SK-N-SH (cell line): Measurements from ENCODE around the gene MEGF8.

Experiments used
- CTCF ChIP-seq: fragments of 200-600 bp; sonication (generic); IDR thresholded peaks from 2 replicates; pipeline ENCODE4 v1.6.1; 2017; ENCODE audit warnings: antibody characterized with exemption, mild to moderate bottlenecking, moderate library complexity
- EZH2phosphoT487 ChIP-seq: fragments of 200-600 bp; sonication (generic); IDR thresholded peaks from 2 replicates; pipeline ENCODE4 v1.6.1; 2017; ENCODE audit warnings: low read depth, mixed run types, mild to moderate bottlenecking, antibody characterized with exemption, moderate library complexity, borderline replicate concordance
- FOXM1 ChIP-seq: IDR thresholded peaks from 2 replicates; pipeline ENCODE4 v1.4.0; 2012; ENCODE audit warnings: low read depth, mild to moderate bottlenecking
- RAD21 ChIP-seq: IDR thresholded peaks from 2 replicates; pipeline ENCODE4 v1.6.1; 2012; ENCODE audit warnings: mild to moderate bottlenecking, low read length
- RCOR1 ChIP-seq: fragments of 150-350 bp; IDR thresholded peaks from 2 replicates; pipeline ENCODE4 v1.6.1; 2017; ENCODE audit warnings: antibody characterized with exemption, low read length
- RXRA ChIP-seq: IDR thresholded peaks from 2 replicates; pipeline ENCODE4 v1.4.0; 2012; ENCODE audit warnings: low read depth, mild to moderate bottlenecking, borderline replicate concordance
- USF2 ChIP-seq: fragments of 150-350 bp; IDR thresholded peaks from 2 replicates; pipeline ENCODE4 v1.6.1; 2017; ENCODE audit warnings: antibody characterized with exemption, low read length, low read depth, borderline replicate concordance
- YY1 ChIP-seq: IDR thresholded peaks from 2 replicates; pipeline ENCODE4 v1.4.0; 2012; ENCODE audit warnings: low read depth, mild to moderate bottlenecking
- TF ChIP-seq, protein P1 (sequence below): IDR thresholded peaks from 2 replicates; pipeline ENCODE4 v1.4.0; 2012; ENCODE audit warnings: low read depth
- TF ChIP-seq, protein P2 (sequence below): IDR thresholded peaks from 2 replicates; pipeline ENCODE4 v1.6.1; 2012; ENCODE audit warnings: mild to moderate bottlenecking, low read depth, low read length, moderate library complexity
- TF ChIP-seq, protein P3 (sequence below): IDR thresholded peaks from 2 replicates; pipeline ENCODE4 v1.4.0; 2012; ENCODE audit warnings: low read depth, borderline replicate concordance

- TF ChIP-seq, protein P1, sequence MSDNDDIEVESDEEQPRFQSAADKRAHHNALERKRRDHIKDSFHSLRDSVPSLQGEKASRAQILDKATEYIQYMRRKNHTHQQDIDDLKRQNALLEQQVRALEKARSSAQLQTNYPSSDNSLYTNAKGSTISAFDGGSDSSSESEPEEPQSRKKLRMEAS = no peak
- no peak for TF ChIP-seq CTCF
- no peak for TF ChIP-seq USF2
- TF ChIP-seq, protein P2, sequence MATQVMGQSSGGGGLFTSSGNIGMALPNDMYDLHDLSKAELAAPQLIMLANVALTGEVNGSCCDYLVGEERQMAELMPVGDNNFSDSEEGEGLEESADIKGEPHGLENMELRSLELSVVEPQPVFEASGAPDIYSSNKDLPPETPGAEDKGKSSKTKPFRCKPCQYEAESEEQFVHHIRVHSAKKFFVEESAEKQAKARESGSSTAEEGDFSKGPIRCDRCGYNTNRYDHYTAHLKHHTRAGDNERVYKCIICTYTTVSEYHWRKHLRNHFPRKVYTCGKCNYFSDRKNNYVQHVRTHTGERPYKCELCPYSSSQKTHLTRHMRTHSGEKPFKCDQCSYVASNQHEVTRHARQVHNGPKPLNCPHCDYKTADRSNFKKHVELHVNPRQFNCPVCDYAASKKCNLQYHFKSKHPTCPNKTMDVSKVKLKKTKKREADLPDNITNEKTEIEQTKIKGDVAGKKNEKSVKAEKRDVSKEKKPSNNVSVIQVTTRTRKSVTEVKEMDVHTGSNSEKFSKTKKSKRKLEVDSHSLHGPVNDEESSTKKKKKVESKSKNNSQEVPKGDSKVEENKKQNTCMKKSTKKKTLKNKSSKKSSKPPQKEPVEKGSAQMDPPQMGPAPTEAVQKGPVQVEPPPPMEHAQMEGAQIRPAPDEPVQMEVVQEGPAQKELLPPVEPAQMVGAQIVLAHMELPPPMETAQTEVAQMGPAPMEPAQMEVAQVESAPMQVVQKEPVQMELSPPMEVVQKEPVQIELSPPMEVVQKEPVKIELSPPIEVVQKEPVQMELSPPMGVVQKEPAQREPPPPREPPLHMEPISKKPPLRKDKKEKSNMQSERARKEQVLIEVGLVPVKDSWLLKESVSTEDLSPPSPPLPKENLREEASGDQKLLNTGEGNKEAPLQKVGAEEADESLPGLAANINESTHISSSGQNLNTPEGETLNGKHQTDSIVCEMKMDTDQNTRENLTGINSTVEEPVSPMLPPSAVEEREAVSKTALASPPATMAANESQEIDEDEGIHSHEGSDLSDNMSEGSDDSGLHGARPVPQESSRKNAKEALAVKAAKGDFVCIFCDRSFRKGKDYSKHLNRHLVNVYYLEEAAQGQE = no peak
- no peak for TF ChIP-seq EZH2phosphoT487
- TF ChIP-seq FOXM1 = no peak
- no peak for TF ChIP-seq RAD21
- no peak for TF ChIP-seq RXRA
- TF ChIP-seq YY1 = no peak
- TF ChIP-seq, protein P3, sequence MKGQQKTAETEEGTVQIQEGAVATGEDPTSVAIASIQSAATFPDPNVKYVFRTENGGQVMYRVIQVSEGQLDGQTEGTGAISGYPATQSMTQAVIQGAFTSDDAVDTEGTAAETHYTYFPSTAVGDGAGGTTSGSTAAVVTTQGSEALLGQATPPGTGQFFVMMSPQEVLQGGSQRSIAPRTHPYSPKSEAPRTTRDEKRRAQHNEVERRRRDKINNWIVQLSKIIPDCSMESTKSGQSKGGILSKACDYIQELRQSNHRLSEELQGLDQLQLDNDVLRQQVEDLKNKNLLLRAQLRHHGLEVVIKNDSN = no peak
- no peak for TF ChIP-seq RCOR1
Observed at GRCh38 chr19:42294471-42295137, 30.8 kb upstream of the MEGF8 start.
